RWPE2 (cell line): Measurements from ENCODE around the gene SLC2A9.
A peak's percentile ranks its signal among the peaks of the same experiment; 100 is the strongest.

ENCODE experiments used
- ATAC-seq: fragments of 200-7000 bp; cut with Tn5 transposase; 3 replicates; pipeline ENCODE4 v1.9.1; 2021; ENCODE audit warnings: low read depth
- DNase-seq: peaks from one replicate; pipeline ENCODE4 v3.0.0-alpha.2; 2020; ENCODE audit warnings: low spot score
- H3K27ac ChIP-seq: fragments of 450-650 bp; 2 replicates; pipeline ENCODE4 v1.5.1; 2017; ENCODE audit warnings: mild to moderate bottlenecking; ENCODE audit not compliant: poor library complexity, severe bottlenecking
- H3K27me3 ChIP-seq: fragments of 250-450 bp; sonication (Bioruptor Pico); 2 replicates; pipeline ENCODE4 v1.5.1; 2021; ENCODE audit warnings: mild to moderate bottlenecking, moderate library complexity; ENCODE audit not compliant: insufficient read depth, poor library complexity, severe bottlenecking
- H3K36me3 ChIP-seq: fragments of 250-450 bp; sonication (Bioruptor Pico); 2 replicates; pipeline ENCODE4 v1.5.1; 2020; ENCODE audit warnings: low read depth, mild to moderate bottlenecking, moderate library complexity
- H3K4me1 ChIP-seq: fragments of 250-450 bp; sonication (Bioruptor Pico); 2 replicates; pipeline ENCODE4 v1.5.1; 2021; ENCODE audit warnings: mild to moderate bottlenecking, moderate library complexity; ENCODE audit not compliant: insufficient read depth, poor library complexity, severe bottlenecking
- H3K4me3 ChIP-seq: fragments of 250-450 bp; sonication (Bioruptor Pico); 2 replicates; pipeline ENCODE4 v1.5.1; 2021; ENCODE audit warnings: mild to moderate bottlenecking, moderate library complexity; ENCODE audit not compliant: severe bottlenecking
- H3K9me3 ChIP-seq: fragments of 250-450 bp; sonication (Bioruptor Pico); 2 replicates; pipeline ENCODE4 v1.5.1; 2021; ENCODE audit warnings: mild to moderate bottlenecking, moderate library complexity; ENCODE audit not compliant: severe bottlenecking
- TF ChIP-seq, protein P1 (sequence below): fragments of 450-650 bp; IDR thresholded peaks from one replicate; pipeline ENCODE4 v1.5.1; 2017; ENCODE audit warnings: mild to moderate bottlenecking, moderate library complexity; ENCODE audit not compliant: poor library complexity, severe bottlenecking

Gene SLC2A9

DNA sequence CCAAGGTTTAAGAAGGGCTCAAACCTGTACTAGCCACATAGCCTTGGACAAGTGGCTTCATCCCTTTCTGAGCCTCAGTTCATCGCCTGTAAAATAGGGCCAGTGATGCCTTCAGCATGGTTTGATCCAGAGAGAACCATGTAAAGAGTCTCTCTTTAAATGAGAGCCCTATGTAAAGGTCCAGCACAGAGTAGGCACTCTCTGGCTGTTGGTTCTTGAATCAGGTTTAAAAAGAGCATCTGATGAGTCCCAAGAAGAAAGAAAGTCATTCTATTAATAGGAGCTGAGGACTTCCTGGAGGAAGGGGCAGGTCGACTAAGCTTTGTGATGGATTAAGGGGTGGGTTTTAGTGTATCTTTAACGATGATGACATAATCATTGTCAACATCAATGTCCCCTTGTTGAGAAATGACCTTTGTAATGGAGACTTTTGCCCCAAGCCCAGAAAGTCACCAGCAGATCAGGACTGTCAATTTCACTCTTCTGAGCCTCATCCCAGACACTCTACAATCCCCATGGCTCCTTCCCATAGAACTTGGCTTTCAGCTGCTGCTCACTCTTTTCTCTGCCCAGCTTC is 4.0 kb upstream of the SLC2A9 start:
- H3K9me3 ChIP-seq = no peaks in the 10 kb centered on the region
- ATAC-seq (no peak), DNase-seq (no peak)
- peaks cover 22% of the 10 kb centered on the region for H3K4me1 ChIP-seq
- H3K27me3 ChIP-seq = no peaks in the 10 kb centered on the region
- no peak overlapping the region for H3K27ac ChIP-seq
- TF ChIP-seq, protein P1, sequence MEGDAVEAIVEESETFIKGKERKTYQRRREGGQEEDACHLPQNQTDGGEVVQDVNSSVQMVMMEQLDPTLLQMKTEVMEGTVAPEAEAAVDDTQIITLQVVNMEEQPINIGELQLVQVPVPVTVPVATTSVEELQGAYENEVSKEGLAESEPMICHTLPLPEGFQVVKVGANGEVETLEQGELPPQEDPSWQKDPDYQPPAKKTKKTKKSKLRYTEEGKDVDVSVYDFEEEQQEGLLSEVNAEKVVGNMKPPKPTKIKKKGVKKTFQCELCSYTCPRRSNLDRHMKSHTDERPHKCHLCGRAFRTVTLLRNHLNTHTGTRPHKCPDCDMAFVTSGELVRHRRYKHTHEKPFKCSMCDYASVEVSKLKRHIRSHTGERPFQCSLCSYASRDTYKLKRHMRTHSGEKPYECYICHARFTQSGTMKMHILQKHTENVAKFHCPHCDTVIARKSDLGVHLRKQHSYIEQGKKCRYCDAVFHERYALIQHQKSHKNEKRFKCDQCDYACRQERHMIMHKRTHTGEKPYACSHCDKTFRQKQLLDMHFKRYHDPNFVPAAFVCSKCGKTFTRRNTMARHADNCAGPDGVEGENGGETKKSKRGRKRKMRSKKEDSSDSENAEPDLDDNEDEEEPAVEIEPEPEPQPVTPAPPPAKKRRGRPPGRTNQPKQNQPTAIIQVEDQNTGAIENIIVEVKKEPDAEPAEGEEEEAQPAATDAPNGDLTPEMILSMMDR = no peak
- H3K36me3 ChIP-seq = no peaks in the 10 kb centered on the region; the same call in 1 of the 2 replicates
- H3K4me3 ChIP-seq = no peak overlapping the region

DNA sequence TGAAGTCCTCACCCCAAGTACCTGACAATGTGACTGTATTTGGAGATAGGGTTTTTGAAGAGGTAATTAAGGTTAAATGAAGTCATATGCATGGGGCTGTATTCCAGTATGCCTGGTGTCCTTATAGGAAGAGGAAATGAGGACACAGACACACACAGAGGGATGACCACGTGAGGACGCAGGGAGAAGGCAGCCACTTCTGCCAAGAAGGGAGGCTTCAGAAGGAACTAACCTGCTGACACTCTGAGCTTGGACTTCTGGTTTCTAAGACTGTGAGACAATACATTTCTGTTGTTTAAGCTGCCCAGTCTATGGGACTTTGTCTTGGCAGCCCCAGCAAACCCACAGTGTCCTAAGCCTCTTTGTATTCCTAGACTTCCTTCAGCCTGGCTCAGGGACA is 3.0 kb upstream of the SLC2A9 start:
- Histone ChIP-seq H3K27ac (peak overlapping the region; percentile 94), H3K4me1 (peaks cover 31% of the 10 kb centered on the region), H3K36me3 (peaks cover 9% of the 10 kb centered on the region), H3K27me3 (no peaks in the 10 kb centered on the region), H3K9me3 (no peaks in the 10 kb centered on the region), H3K4me3 (no peak overlapping the region)
- ATAC-seq (no peak), DNase-seq (no peak)
- TF ChIP-seq, protein P1 = no peak

DNA sequence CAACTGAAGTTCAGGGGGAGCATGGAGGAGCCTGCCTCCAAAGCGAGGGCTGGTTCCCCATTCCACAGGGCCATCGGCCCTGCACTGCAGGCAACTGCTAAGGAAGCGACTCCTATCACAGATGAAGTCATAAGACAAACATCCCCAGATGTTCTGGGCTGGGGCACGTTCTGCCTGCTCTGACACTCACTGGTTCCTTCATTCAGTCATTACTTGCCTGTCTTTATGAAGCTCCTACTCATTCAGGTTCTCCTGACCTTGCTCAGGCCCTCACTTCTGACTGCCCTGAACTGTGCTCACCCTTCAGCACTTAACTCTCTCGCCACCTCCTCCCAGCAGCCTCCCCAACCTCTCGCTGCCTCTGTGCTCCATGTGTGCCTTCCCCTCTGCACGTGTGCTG is 2.5 kb upstream of the SLC2A9 start:
- Histone ChIP-seq H3K27me3 (no peaks in the 10 kb centered on the region), H3K27ac (peak overlapping the region; percentile 94), H3K4me3 (no peak overlapping the region), H3K36me3 (peaks cover 9% of the 10 kb centered on the region), H3K9me3 (no peaks in the 10 kb centered on the region), H3K4me1 (peaks cover 27% of the 10 kb centered on the region)
- DNase-seq = no peak
- no peak; the same call in 2 of the 3 replicates for ATAC-seq
- TF ChIP-seq, protein P1 = no peak

DNA sequence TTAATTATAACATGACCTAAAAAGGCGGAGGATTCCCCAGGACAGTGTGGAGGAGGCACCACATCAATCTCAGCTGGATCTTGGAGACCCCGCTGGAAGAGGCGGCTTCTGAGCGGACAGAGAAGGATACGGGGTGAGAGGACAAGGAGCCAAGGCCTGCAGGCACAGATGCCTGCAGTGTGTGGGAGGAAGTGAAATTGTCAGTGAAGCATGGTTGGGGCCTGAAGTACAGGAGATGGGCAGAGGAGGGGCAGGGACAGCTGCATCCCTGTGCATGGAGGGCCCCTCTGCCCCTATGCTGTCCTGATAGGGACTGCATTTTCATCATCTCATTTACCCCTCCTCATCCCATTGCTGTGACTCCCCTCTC is 1.7 kb upstream of the SLC2A9 start:
- TF ChIP-seq, protein P1 = no peak
- ATAC-seq = no peak
- DNase-seq = no peak
- Histone ChIP-seq H3K36me3 (peaks cover 15% of the 10 kb centered on the region), H3K4me1 (peaks cover 25% of the 10 kb centered on the region), H3K27me3 (no peaks in the 10 kb centered on the region), H3K27ac (peak overlapping the region; percentile 94), H3K4me3 (no peak overlapping the region), H3K9me3 (no peaks in the 10 kb centered on the region)

DNA sequence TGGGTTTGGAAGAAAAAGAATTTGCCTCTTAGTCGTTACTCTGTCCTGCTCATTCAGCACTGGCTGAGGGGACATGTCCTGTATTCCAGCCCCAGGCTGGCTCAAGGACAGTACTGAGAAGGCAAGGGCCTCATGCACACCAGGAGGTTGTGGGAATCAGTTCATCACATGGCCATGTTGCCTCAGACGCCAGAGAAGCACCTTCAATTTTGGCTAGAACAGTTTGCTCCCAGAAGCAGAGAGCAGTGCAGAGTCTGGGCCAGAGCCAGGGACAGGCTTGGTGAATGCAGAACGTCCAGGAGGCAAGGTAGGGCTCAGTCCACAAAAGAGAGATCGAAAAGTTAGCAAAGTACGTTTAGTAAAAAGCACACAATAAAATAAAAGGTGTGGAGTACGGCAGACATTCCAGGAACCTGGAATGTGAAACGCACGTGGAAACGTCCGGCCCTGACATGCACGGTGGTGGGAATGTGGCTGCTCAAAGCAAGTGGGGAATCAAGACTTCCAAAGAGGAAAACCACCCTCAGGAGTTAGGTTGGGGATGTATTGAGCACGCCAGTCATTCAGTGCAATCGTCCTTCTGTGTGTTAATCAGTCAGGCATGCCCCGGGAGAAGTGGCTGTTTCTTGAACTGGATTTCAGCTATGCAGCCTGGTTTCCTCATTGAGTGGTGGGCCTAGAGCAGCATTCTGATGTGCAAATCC is 1.2 kb upstream of the SLC2A9 start:
- H3K27ac ChIP-seq = peak overlapping the region; percentile 94
- TF ChIP-seq, protein P1 = no peak
- no peak for ATAC-seq
- peaks cover 24% of the 10 kb centered on the region for H3K4me1 ChIP-seq
- DNase-seq = no peak
- H3K27me3 ChIP-seq = no peaks in the 10 kb centered on the region
- H3K9me3 ChIP-seq = no peaks in the 10 kb centered on the region
- no peak overlapping the region for H3K4me3 ChIP-seq
- peaks cover 17% of the 10 kb centered on the region for H3K36me3 ChIP-seq
